Suprapubic skin (tissue), 3 donors: Measurements from ENCODE around the gene SNRK.

Experiments used
- CTCF ChIP-seq, 2 donors: fragments of 200-600 bp in 1 of 2; fragments of 450-650 bp in 1 of 2; sonication (generic) in 1 of 2; IDR thresholded peaks; one replicate each; pipeline ENCODE4 v1.5.1; 2016 to 2019; ENCODE audit warnings: antibody characterized with exemption in 2 of 2, mild to moderate bottlenecking in 1 of 2, moderate library complexity in 1 of 2
- EP300 ChIP-seq: sonication (generic); formaldehyde crosslinking; IDR thresholded peaks from one replicate; pipeline ENCODE4 v1.6.1; 2017; ENCODE audit warnings: antibody characterized with exemption
- POLR2A ChIP-seq, 2 donors: fragments of 450-650 bp; IDR thresholded peaks; one replicate each; pipeline ENCODE4 v1.6.1; 2017; ENCODE audit warnings: antibody characterized with exemption in 2 of 2, mild to moderate bottlenecking in 2 of 2, moderate library complexity in 2 of 2

DNA sequence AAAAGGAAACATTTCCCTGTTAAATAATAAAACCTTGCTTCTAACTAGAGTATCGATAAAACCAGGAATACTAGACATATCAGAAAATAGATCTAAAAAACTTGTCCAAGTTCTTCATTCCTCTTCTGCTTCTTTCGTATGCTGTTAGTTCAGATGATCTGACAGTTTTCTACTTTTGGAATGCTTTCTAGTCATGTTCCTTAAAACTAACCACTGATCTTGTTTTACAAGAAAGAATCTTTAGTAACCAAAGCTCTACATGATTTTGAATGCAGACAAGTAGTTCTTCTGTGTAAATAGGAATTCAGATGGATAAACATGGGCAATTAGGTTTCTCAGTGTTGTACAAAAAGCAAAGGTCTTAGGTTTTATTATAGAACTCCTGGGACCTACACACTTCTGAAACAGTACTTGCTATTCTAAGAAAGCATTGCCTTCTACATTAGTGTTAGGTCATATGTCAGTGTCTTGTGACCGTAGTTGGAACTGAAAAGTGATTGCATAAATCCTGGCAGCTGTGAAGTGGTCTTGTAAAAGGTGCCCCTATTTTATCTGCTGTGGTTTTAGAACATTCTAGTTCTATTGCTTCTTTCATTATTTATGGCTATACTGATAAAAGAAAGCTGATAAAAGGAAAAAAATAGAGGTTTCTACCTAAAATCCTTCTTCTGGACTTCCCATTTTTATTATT, 40.7 kb downstream of the SNRK start:
- TF ChIP-seq POLR2A (IDR thresholded peaks at IDR 0.05) (no peak), CTCF (IDR thresholded peaks at IDR 0.05) (no peak), EP300 (no peak)
